Activated CD4-positive, alpha-beta memory T cell treated with anti-CD3 and anti-CD28 coated beads for 36 hours (primary cell): ENCODE measurements around the gene PPP2R5D. TPM values are rescaled to one million over a fixed set of nuclear protein-coding genes. Genes with fewer than 3 reads are reported as not detected.

ENCODE experiments used
- CTCF ChIA-PET: fragments of 350-600 bp; sonication (Branson Sonifier 250); formaldehyde crosslinking; loops from one replicate; lab custom pipeline; 2021; ENCODE audit warnings: antibody characterized with exemption, inconsistent platforms; lab: Charles Lee
- POLR2A ChIA-PET: fragments of 350-600 bp; sonication (Branson Sonifier 250); formaldehyde crosslinking; loops from one replicate; lab custom pipeline; 2021; ENCODE audit warnings: antibody characterized with exemption; lab: Charles Lee
- DNase-seq: peaks from one replicate; pipeline ENCODE4 v3.0.0-alpha.2; 2020
- H3K27ac Mint-ChIP-seq: one replicate; pipeline ENCODE4 v1.8.0; 2021; ENCODE audit warnings: mixed read lengths
- H3K27me3 Mint-ChIP-seq: one replicate; pipeline ENCODE4 v1.8.0; 2021; ENCODE audit warnings: mixed read lengths
- H3K36me3 Mint-ChIP-seq: one replicate; pipeline ENCODE4 v1.8.0; 2021; ENCODE audit warnings: mixed read lengths
- H3K4me1 Mint-ChIP-seq: one replicate; pipeline ENCODE4 v1.8.0; 2021; ENCODE audit warnings: low read depth, mixed read lengths
- H3K4me3 Mint-ChIP-seq: one replicate; pipeline ENCODE4 v1.8.0; 2021; ENCODE audit warnings: mild to moderate bottlenecking, mixed read lengths
- H3K9me3 Mint-ChIP-seq: one replicate; pipeline ENCODE4 v1.8.0; 2021; ENCODE audit warnings: mixed read lengths
- intact Hi-C: fragments of 100-400 bp; cut with micrococcal nuclease; formaldehyde crosslinking; loops from one replicate; pipeline ENCODE4 v1.15.1; 2023
- total RNA-seq, 2 experiments: library from RNA; stranded (reverse); gene quantifications; one replicate each; pipeline ENCODE4 v1.2.3, GENCODE V29; 2021

PPP2R5D gene
- total RNA-seq, 2 experiments from 2014 or later, result 59.1 to 60.2 TPM

GRCh38 chr6:43060034-43060754 is 75.8 kb downstream of the PPP2R5D start:
- no peaks in the 10 kb centered on the region for H3K27me3 Mint-ChIP-seq
- intact Hi-C loops, result no loop called here
- peaks cover 13% of the 10 kb centered on the region for H3K36me3 Mint-ChIP-seq
- peak overlapping the region; percentile 95 for H3K27ac Mint-ChIP-seq
- POLR2A ChIA-PET, result interaction anchor here (1.5 to 1.8 kb wide), 2 partner anchors 46 to 130 kb away, joined by 6 to 10 read pairs; partner anchors contain the start of genes CNPY3, KLHDC3 and MEA1
- peak overlapping the region; percentile 89 for H3K4me3 Mint-ChIP-seq
- CTCF ChIA-PET, result interaction anchor here (0.9 to 2.0 kb wide), 6 partner anchors 9 to 130 kb away, joined by 3 to 10 read pairs (median 4); partner anchors contain the start of gene PEX6
- H3K9me3 Mint-ChIP-seq, result no peaks in the 10 kb centered on the region
- H3K4me1 Mint-ChIP-seq, result peaks cover 29% of the 10 kb centered on the region
- DNase-seq, result no peak

- intact Hi-C loops, result no loop called here
- peak overlapping the region; percentile 89 for H3K4me3 Mint-ChIP-seq
- no peaks in the 10 kb centered on the region for H3K27me3 Mint-ChIP-seq
- ChIA-PET CTCF (interaction anchor here (0.8 to 1.4 kb wide), 4 partner anchors 9 to 131 kb away, joined by 3 to 10 read pairs (median 4); no protein-coding TSS in a partner anchor), POLR2A (no interaction called here)
- DNase-seq, result no peak
- peaks cover 29% of the 10 kb centered on the region for H3K4me1 Mint-ChIP-seq
- H3K9me3 Mint-ChIP-seq, result no peaks in the 10 kb centered on the region
- no peak overlapping the region for H3K27ac Mint-ChIP-seq
- peaks cover 6% of the 10 kb centered on the region for H3K36me3 Mint-ChIP-seq
Measured at GRCh38 chr6:43060755-43061633, 76.6 kb downstream of the PPP2R5D start.

- ChIA-PET POLR2A (no interaction called here), CTCF (interaction anchor here (1.4 kb wide), 1 partner anchor 82 kb away, joined by 10 read pairs; no protein-coding TSS in a partner anchor)
- Mint-ChIP-seq H3K36me3 (peaks cover 3% of the 10 kb centered on the region), H3K27me3 (no peaks in the 10 kb centered on the region), H3K27ac (no peak overlapping the region), H3K9me3 (no peaks in the 10 kb centered on the region), H3K4me1 (peaks cover 29% of the 10 kb centered on the region), H3K4me3 (no peak overlapping the region)
- no peak for DNase-seq
- intact Hi-C loops, result no loop called here
Measured at GRCh38 chr6:43061861-43062260, 77.5 kb downstream of the PPP2R5D start.

Other genes starting within 250 kb of the PPP2R5D start
- 10 to 100 TPM; 17.3 TPM for gene TBCC, start 238.5 kb upstream of the PPP2R5D start, total RNA-seq
- gene BICRAL, start 202.5 kb upstream of the PPP2R5D start, total RNA-seq, result 10 to 100 TPM; 12.0 to 12.1 TPM
- gene RPL7L1, start 105.0 kb upstream of the PPP2R5D start, total RNA-seq, result 100 to 1,000 TPM; 111 to 117 TPM
- gene PTCRA, start 68.5 kb upstream of the PPP2R5D start, total RNA-seq, result not detected
- 10 to 100 TPM; 32.2 to 37.6 TPM for gene CNPY3, start 55.1 kb upstream of the PPP2R5D start, total RNA-seq
- gene GNMT, start 23.8 kb upstream of the PPP2R5D start, total RNA-seq, result not detected
- gene PEX6, start 5.4 kb upstream of the PPP2R5D start, total RNA-seq, result 10 to 100 TPM; 25.6 to 26.4 TPM
- gene MEA1, start 29.4 kb downstream of the PPP2R5D start, total RNA-seq, result 10 to 100 TPM; 90.2 to 94.4 TPM
- 10 to 100 TPM; 48.1 to 52.3 TPM for gene KLHDC3, start 29.7 kb downstream of the PPP2R5D start, total RNA-seq
- 10 to 100 TPM; 54.0 to 55.6 TPM for gene RRP36, start 37.1 kb downstream of the PPP2R5D start, total RNA-seq
- gene CUL7, start 69.3 kb downstream of the PPP2R5D start, total RNA-seq, result 10 to 100 TPM; 23.2 to 23.8 TPM
- gene MRPL2, start 74.9 kb downstream of the PPP2R5D start, total RNA-seq, result 10 to 100 TPM; 91.0 to 95.4 TPM
- 10 to 100 TPM; 11.0 to 11.9 TPM for gene KLC4, start 75.1 kb downstream of the PPP2R5D start, total RNA-seq
- 1 to 10 TPM; 1.3 to 1.5 TPM for gene PTK7, start 91.7 kb downstream of the PPP2R5D start, total RNA-seq
- gene SRF, start 186.7 kb downstream of the PPP2R5D start, total RNA-seq, result 10 to 100 TPM; 40.5 to 40.8 TPM
- 10 to 100 TPM; 37.8 to 38.4 TPM for gene CUL9, start 197.6 kb downstream of the PPP2R5D start, total RNA-seq
- 10 to 100 TPM; 57.5 to 57.9 TPM for gene DNPH1, start 244.9 kb downstream of the PPP2R5D start, total RNA-seq